Activated naive CD4-positive, alpha-beta T cell treated with anti-CD3 and anti-CD28 coated beads, Interleukin-2, amount 50 U/mL, for 72 hours (primary cell): ENCODE data around the gene CLK3. TPM values are rescaled to one million over a fixed set of nuclear protein-coding genes. Genes with fewer than 3 reads are reported as not detected.

Experiments used
- ATAC-seq, 2 donors: fragments of 150-1000 bp; cut with Tn5 transposase; 2 replicates each; pipeline ENCODE4 v1.10.0; 2021; ENCODE audit warnings: mild to moderate bottlenecking in 2 of 2, moderate library complexity in 2 of 2
- DNase-seq, 2 donors: peaks; one replicate each; pipeline ENCODE4 v3.0.0; 2021 to 2022; ENCODE audit warnings: low spot score in 2 of 2
- H3K27ac Mint-ChIP-seq, 2 donors: one replicate each; pipeline ENCODE4 v1.8.0; 2022; ENCODE audit warnings: mild to moderate bottlenecking in 2 of 2, mixed read lengths in 2 of 2
- H3K36me3 Mint-ChIP-seq, 2 donors: one replicate each; pipeline ENCODE4 v1.8.0; 2022; ENCODE audit warnings: mixed read lengths in 2 of 2
- H3K9me3 Mint-ChIP-seq, 2 donors: one replicate each; pipeline ENCODE4 v1.8.0; 2022; ENCODE audit warnings: mixed read lengths in 2 of 2
- total RNA-seq, 2 donors: library from RNA; stranded (reverse); gene quantifications; one replicate each; pipeline ENCODE4 v1.2.3, GENCODE V29; 2022

The CLK3 gene
- total RNA-seq, 2 donors from 2014 or later: 160 to 176 TPM

DNA sequence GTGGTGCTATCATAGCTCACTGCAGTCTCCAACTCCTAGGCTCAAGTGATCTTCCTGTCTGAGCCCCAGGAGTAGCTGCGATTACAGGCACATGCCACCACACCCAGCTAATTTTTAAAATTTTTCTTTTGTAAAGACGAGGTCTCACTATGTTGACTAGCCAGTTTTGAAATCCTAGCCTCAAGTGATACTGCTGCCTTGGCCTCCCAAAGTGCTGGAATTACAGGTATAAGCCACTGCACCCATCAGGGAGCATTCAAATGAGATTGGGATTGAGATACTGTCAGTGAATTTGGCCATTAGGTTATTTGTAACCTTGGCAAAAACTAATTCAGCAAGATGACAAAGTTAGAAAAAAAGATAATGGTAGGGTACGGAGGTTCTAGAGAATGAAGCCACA lies 58.5 kb downstream of the CLK3 start:
- H3K27ac Mint-ChIP-seq: no peak overlapping the region
- H3K9me3 Mint-ChIP-seq: no peaks in the 10 kb centered on the region
- ATAC-seq (no peak), DNase-seq (no peak)
- H3K36me3 Mint-ChIP-seq: peaks cover 0 to 6% of the 10 kb centered on the region in 2 donors

GRCh38 chr15:74676801-74677200 lies 61.2 kb downstream of the CLK3 start:
- Mint-ChIP-seq H3K27ac (no peak overlapping the region), H3K36me3 (peaks cover 0 to 6% of the 10 kb centered on the region in 2 donors), H3K9me3 (no peaks in the 10 kb centered on the region)
- DNase-seq: no peak
- ATAC-seq: no peak

Other genes with a start within 250 kb of the CLK3 start
- under 1 TPM in 1 of 2 donors, not detected in 1; 0.59 TPM for gene CYP11A1, start 248.2 kb upstream of the CLK3 start, total RNA-seq
- gene SEMA7A, start 181.9 kb upstream of the CLK3 start, total RNA-seq: 10 to 100 TPM; 47.8 to 53.6 TPM
- gene UBL7, start 154.7 kb upstream of the CLK3 start, total RNA-seq: 10 to 100 TPM; 43.3 to 50.4 TPM
- gene ARID3B, start 74.6 kb upstream of the CLK3 start, total RNA-seq: 10 to 100 TPM; 25.7 to 37.7 TPM
- gene EDC3, start 80.2 kb downstream of the CLK3 start, total RNA-seq: 10 to 100 TPM; 48.6 to 56.4 TPM
- 10 to 100 TPM in 1 of 2 donors, 1 to 10 TPM in 1; 2.1 to 11.4 TPM for gene CYP1A1, start 109.7 kb downstream of the CLK3 start, total RNA-seq
- gene CYP1A2, start 133.0 kb downstream of the CLK3 start, total RNA-seq: not detected
- 100 to 1,000 TPM; 231 to 297 TPM for gene CSK, start 166.2 kb downstream of the CLK3 start, total RNA-seq
- gene LMAN1L, start 197.0 kb downstream of the CLK3 start, total RNA-seq: 1 to 10 TPM in 1 of 2 donors, under 1 TPM in 1; 0.27 to 1.1 TPM
- gene CPLX3, start 210.8 kb downstream of the CLK3 start, total RNA-seq: under 1 TPM in 1 of 2 donors, not detected in 1; 0.25 TPM
- gene ULK3, start 227.3 kb downstream of the CLK3 start, total RNA-seq: 10 to 100 TPM; 37.6 to 50.3 TPM